Subcutaneous adipose tissue (tissue), 4 donors: ENCODE results near the gene GOLGA8B. TPM values are rescaled to one million over a fixed set of nuclear protein-coding genes. Genes with fewer than 3 reads are reported as not detected.

Experiments
- total RNA-seq, 4 donors: library from RNA; depleted of rRNA; stranded (reverse); fragments of >200 nt; gene quantifications; one replicate each; pipeline ENCODE4 v1.1.0, GENCODE V29; 2016
- TF ChIP-seq, protein P1 (sequence below): fragments of 450-650 bp; IDR thresholded peaks from one replicate; pipeline ENCODE4 v1.5.1; 2016; ENCODE audit warnings: low read depth, mild to moderate bottlenecking, control low read depth, antibody characterized with exemption, moderate library complexity

GOLGA8B gene
- total RNA-seq, 4 donors from 2014 or later = 44.5 to 148 (median 68.3) TPM

GRCh38 chr15:34618073-34618472, 34.6 kb upstream of the GOLGA8B start:
- TF ChIP-seq, protein P1, sequence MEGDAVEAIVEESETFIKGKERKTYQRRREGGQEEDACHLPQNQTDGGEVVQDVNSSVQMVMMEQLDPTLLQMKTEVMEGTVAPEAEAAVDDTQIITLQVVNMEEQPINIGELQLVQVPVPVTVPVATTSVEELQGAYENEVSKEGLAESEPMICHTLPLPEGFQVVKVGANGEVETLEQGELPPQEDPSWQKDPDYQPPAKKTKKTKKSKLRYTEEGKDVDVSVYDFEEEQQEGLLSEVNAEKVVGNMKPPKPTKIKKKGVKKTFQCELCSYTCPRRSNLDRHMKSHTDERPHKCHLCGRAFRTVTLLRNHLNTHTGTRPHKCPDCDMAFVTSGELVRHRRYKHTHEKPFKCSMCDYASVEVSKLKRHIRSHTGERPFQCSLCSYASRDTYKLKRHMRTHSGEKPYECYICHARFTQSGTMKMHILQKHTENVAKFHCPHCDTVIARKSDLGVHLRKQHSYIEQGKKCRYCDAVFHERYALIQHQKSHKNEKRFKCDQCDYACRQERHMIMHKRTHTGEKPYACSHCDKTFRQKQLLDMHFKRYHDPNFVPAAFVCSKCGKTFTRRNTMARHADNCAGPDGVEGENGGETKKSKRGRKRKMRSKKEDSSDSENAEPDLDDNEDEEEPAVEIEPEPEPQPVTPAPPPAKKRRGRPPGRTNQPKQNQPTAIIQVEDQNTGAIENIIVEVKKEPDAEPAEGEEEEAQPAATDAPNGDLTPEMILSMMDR = no peak

DNA sequence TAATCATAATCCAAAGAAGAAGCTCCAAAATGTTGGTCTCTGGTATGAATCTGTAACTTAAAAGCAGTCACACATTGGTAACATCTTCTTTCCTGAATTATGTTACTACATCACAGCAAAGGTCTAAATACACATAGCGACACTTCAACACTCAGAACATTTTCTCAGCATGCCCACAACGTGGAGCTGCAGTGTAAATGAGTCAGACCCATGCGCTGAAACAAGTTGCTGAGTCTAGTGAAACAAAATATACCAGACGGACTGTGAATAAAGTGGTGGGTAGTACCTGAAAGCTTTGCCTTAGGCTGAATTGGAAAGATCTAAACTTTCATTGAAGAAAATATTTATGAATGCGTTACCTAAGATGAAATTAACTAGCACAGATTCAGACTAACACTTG, 33.2 kb upstream of the GOLGA8B start:
- TF ChIP-seq, protein P1 = no peak

DNA sequence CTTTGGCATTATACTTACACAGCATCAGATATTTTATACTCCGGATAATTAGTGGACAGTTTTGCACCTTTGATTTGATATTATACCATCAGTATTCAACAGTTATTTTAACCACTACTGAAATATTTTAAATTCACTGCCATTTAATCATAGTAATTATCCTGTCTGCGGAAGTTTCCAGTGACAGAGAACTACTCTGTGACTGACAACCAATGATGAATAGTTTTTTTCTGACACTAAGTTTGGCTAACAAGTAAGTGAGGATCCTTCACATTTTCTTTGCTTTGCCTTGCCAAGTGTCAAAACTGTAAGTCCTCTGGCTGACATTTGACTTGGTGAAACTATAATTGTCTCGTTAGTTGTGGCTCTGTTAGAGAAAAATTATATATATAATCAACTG, 30.5 kb upstream of the GOLGA8B start:
- TF ChIP-seq, protein P1 = no peak

DNA sequence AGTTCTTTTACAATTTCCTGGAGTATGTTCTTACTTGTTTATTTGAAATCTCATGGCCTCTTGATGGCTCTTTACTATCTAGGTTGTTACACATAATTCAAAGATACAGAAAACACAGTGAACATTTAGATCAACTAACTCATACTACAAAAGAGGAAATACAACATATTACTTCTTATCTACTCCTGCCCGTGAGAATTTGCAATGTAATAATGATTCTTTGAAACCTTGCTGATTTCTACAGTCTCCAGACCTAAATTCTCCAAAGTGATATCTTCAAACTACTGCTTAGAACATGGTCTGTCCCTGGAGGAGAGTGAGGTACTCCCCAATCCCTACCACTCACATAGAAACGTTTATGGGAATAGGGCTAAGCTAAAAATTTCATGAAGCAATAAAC, 29.9 kb upstream of the GOLGA8B start:
- TF ChIP-seq, protein P1 = no peak

- TF ChIP-seq, protein P1 = no peak
Measured at GRCh38 chr15:34610354-34610753, 26.9 kb upstream of the GOLGA8B start.

DNA sequence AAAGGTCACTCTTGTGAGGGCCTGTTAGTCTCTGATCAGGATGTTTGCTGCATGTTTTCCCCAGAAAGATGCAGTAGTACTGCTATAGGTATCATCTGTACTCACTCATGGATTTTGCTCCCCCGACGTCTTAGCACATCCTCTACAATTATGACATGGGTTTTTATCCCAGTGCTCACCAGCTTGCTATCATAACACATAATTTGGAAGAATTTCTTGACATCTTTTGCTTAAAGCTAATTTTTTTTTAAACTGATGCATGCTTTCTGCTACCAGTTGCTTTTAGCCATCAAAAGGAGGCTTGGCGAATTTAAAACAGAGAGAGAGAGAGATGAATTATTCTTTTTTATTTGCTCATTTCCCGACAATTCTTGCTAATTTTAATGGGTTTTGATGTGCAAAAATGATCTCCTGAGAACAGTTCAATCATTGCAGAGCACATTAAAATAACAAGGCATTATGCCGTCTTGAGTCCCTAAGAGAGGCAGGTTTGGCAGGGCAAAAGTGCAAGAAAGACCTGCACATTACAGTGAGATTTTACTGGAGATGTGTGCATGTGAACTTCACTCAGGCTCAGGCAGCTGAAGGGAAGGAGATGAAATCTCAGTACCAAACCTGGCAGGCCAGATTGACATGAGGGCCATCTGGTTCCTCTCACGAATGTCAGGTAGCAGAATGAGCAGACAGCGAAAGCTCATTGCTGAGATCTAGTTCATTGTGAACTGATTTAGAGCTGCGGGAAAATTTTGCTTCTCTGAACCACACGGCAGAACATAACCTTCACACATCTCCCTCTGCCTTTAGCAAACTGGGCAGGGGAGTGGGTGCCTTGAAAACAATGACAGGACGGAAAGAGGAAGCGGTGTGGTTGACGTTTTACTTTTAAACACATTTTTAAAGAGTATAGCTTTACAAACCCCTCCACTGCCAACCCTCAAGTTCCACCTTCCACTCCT, 25.9 kb upstream of the GOLGA8B start:
- TF ChIP-seq, protein P1 = no peak

DNA sequence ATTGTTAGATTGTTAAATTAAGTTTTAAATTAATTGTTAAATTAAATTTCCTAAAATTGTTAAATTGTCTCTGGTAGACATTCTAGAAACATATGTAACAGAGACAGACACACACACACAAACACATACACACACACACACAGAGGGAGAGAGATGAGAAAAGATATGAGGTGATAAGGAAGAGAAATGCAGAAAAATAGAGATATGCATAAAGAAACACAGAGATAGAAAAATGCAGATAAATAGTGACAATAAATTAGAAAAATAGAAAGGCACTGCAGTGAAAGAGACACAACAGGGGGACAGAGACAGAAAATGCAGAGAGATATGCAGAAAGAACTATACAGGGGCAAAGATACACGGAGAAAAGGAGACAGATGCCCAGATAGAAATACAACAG, 25.1 kb upstream of the GOLGA8B start:
- TF ChIP-seq, protein P1 = no peak
